Measurements from ENCODE around the gene CD99L2. TPM values are rescaled to one million over a fixed set of nuclear protein-coding genes. Genes with fewer than 3 reads are reported as not detected.

CD99L2 gene
- total RNA-seq, 2 donors from 2014 or later, result 12.4 to 18.3 TPM

GRCh38 chrX:150769408-150769807 is 129.1 kb downstream of the CD99L2 start:
- Mint-ChIP-seq H3K27ac (no peak overlapping the region), H3K4me1 (ENCODE audit: low read depth) (peaks cover 5% of the 10 kb centered on the region), H3K27me3 (ENCODE audit: low read depth) (no peaks in the 10 kb centered on the region), H3K9me3 (no peaks in the 10 kb centered on the region), H3K36me3 (ENCODE audit: insufficient read depth in 2 of 2) (no peaks in the 10 kb centered on the region), H3K4me3 (no peak overlapping the region)
- DNase-seq (no peak), ATAC-seq (replicated peaks in 1 of 2) (no peak)

- Mint-ChIP-seq H3K27ac (no peak overlapping the region), H3K9me3 (no peaks in the 10 kb centered on the region), H3K4me1 (ENCODE audit: low read depth) (peaks cover 5% of the 10 kb centered on the region), H3K27me3 (ENCODE audit: low read depth) (peaks cover 1% of the 10 kb centered on the region), H3K36me3 (ENCODE audit: insufficient read depth in 2 of 2) (peaks cover 0 to 2% of the 10 kb centered on the region in 2 donors), H3K4me3 (no peak overlapping the region)
- ATAC-seq (replicated peaks in 1 of 2) (no peak), DNase-seq (no peak)
Measured at GRCh38 chrX:150768580-150769190, 129.8 kb downstream of the CD99L2 start.

- ATAC-seq (replicated peaks in 1 of 2), result no peak
- peaks cover 5% of the 10 kb centered on the region for H3K4me1 Mint-ChIP-seq (ENCODE audit: low read depth)
- no peaks in the 10 kb centered on the region for H3K9me3 Mint-ChIP-seq
- H3K27me3 Mint-ChIP-seq (ENCODE audit: low read depth), result peaks cover 6% of the 10 kb centered on the region
- H3K27ac Mint-ChIP-seq, result no peak overlapping the region
- DNase-seq, result no peak
- peaks cover 0 to 3% of the 10 kb centered on the region in 2 donors for H3K36me3 Mint-ChIP-seq (ENCODE audit: insufficient read depth in 2 of 2)
- no peak overlapping the region for H3K4me3 Mint-ChIP-seq
Measured at GRCh38 chrX:150768132-150768485, 130.4 kb downstream of the CD99L2 start.

DNA sequence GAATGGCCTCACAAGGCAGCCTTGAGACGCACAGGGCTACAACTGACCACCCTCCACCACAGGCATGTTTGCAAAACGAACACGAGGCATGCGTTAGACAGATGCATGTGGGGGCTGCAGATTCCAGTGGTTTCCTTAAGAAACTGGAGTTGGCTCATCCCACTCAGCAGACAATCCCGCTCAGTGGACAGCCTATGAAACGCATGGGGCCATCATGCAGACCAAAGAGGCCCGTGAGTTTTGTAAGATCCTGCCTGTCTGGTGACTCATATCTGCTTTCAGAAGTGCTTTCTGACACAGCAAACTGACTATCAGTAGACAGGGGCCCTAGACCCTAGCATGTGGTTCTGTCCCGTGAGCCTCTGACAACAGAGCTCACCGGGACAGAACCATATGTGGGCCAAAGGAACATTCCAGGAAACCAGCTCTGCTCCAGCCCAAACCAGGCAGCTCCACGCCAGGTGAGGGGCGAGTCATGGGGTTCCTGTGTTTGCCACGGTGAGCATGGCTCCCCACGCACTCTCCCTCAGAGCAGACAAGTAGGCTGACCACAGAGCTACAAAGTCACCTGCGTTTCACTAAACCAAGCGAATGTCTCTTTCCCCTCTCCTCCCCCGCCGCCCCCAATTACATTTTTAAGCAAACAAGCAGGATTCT is 130.9 kb downstream of the CD99L2 start:
- peak; percentile 16 to 22 for DNase-seq
- no peak overlapping the region for H3K4me3 Mint-ChIP-seq
- H3K36me3 Mint-ChIP-seq (ENCODE audit: insufficient read depth in 2 of 2), result peaks cover 0 to 3% of the 10 kb centered on the region in 2 donors
- H3K27ac Mint-ChIP-seq, result no peak overlapping the region
- peaks cover 5% of the 10 kb centered on the region for H3K4me1 Mint-ChIP-seq (ENCODE audit: low read depth)
- H3K9me3 Mint-ChIP-seq, result no peaks in the 10 kb centered on the region
- H3K27me3 Mint-ChIP-seq (ENCODE audit: low read depth), result peaks cover 6% of the 10 kb centered on the region
- peak; percentile 77 to 88 for ATAC-seq (replicated peaks in 1 of 2)

- Mint-ChIP-seq H3K27ac (no peak overlapping the region), H3K27me3 (ENCODE audit: low read depth) (peaks cover 6% of the 10 kb centered on the region), H3K4me1 (ENCODE audit: low read depth) (peaks cover 5% of the 10 kb centered on the region), H3K9me3 (no peaks in the 10 kb centered on the region), H3K4me3 (no peak overlapping the region), H3K36me3 (ENCODE audit: insufficient read depth in 2 of 2) (peaks cover 0 to 3% of the 10 kb centered on the region in 2 donors)
- ATAC-seq (replicated peaks in 1 of 2) (no peak), DNase-seq (no peak)
Measured at GRCh38 chrX:150767045-150767395, 131.4 kb downstream of the CD99L2 start.

DNA sequence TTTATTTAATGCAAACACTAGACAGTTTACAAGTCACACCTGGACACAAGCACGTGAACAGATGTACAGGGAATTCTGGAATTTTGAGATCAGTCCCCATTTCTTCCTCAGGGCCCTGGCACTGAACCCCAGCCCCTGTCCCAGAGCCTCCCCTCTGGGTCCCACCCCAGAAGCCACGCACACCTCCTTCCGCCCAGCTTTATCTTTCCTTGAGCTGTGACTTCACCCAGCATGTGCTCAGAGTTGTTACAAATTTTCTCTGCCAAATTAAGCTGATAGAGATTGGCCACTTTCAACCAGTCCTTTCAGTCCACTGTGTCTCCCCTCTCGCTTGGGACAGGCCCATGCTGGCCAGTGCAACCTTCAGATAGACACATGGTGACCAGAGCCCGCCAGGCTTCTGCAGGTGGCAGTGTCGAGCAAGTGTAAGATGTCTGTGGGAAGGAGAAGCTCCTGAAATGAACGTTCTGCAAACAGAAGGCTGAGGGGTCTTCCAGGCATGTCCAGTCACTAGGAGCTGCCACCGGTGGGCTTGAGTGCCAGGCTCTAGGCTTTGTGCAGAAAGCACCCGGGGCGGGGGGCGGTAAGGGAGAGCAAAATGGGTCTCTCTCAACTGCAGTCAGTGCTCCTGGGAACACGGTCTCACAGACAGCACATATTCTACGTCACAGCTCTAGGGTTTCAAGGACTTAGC is 132.0 kb downstream of the CD99L2 start:
- H3K4me1 Mint-ChIP-seq (ENCODE audit: low read depth), result peaks cover 5% of the 10 kb centered on the region
- peaks cover 0 to 3% of the 10 kb centered on the region in 2 donors for H3K36me3 Mint-ChIP-seq (ENCODE audit: insufficient read depth in 2 of 2)
- peaks cover 6% of the 10 kb centered on the region for H3K27me3 Mint-ChIP-seq (ENCODE audit: low read depth)
- DNase-seq (no peak), ATAC-seq (replicated peaks in 1 of 2) (no peak)
- no peak overlapping the region for H3K27ac Mint-ChIP-seq
- no peak overlapping the region for H3K4me3 Mint-ChIP-seq
- H3K9me3 Mint-ChIP-seq, result no peaks in the 10 kb centered on the region

DNA sequence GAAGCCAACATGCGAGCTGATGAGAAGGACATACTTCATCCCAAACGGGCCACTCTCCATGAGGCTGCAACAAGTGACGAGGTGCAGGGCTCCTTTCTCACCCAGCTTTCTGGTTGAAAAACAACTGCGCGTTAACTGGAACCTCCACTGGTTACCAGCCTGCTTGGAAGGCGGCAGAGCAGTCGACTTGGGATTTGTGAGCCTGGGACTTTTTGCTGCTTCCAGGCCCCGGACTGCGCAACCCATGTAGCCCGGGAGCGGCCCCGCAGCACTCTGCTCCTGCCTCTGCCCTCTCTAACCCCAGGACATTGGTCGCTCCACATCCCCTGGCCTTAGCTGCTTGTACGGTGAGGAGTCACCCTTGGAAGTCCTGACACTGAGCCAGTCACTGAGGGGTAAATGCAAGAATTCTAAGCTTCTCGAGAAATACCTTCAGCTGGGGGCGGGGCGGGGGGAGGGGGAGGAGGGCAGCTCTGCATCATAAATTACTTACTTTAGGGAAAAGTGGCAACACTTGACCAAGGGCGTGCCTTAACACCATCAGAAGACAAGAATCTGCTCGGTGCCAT is 132.6 kb downstream of the CD99L2 start:
- Mint-ChIP-seq H3K4me3 (no peak overlapping the region), H3K36me3 (ENCODE audit: insufficient read depth in 2 of 2) (peaks cover 2 to 3% of the 10 kb centered on the region in 2 donors), H3K27ac (no peak overlapping the region), H3K4me1 (ENCODE audit: low read depth) (peaks cover 5% of the 10 kb centered on the region), H3K27me3 (ENCODE audit: low read depth) (peaks cover 6% of the 10 kb centered on the region), H3K9me3 (no peaks in the 10 kb centered on the region)
- no peak for DNase-seq
- ATAC-seq (replicated peaks in 1 of 2), result no peak

GRCh38 chrX:150765237-150765636 is 133.2 kb downstream of the CD99L2 start:
- H3K9me3 Mint-ChIP-seq, result no peaks in the 10 kb centered on the region
- no peak overlapping the region for H3K4me3 Mint-ChIP-seq
- no peak overlapping the region for H3K27ac Mint-ChIP-seq
- ATAC-seq (replicated peaks in 1 of 2) (no peak), DNase-seq (no peak)
- H3K36me3 Mint-ChIP-seq (ENCODE audit: insufficient read depth in 2 of 2), result peaks cover 2 to 3% of the 10 kb centered on the region in 2 donors
- peaks cover 6% of the 10 kb centered on the region for H3K27me3 Mint-ChIP-seq (ENCODE audit: low read depth)
- peaks cover 5% of the 10 kb centered on the region for H3K4me1 Mint-ChIP-seq (ENCODE audit: low read depth)

GRCh38 chrX:150763810-150764209 is 134.7 kb downstream of the CD99L2 start:
- Mint-ChIP-seq H3K9me3 (no peaks in the 10 kb centered on the region), H3K36me3 (ENCODE audit: insufficient read depth in 2 of 2) (peaks cover 3 to 4% of the 10 kb centered on the region in 2 donors), H3K27me3 (ENCODE audit: low read depth) (peaks cover 6% of the 10 kb centered on the region), H3K4me3 (no peak overlapping the region), H3K27ac (no peak overlapping the region), H3K4me1 (ENCODE audit: low read depth) (peaks cover 5% of the 10 kb centered on the region)
- ATAC-seq (replicated peaks in 1 of 2), result no peak
- DNase-seq, result no peak

- Mint-ChIP-seq H3K27ac (no peak overlapping the region), H3K9me3 (no peaks in the 10 kb centered on the region), H3K4me3 (no peak overlapping the region), H3K36me3 (ENCODE audit: insufficient read depth in 2 of 2) (peaks cover 3 to 4% of the 10 kb centered on the region in 2 donors), H3K4me1 (ENCODE audit: low read depth) (peaks cover 5% of the 10 kb centered on the region), H3K27me3 (ENCODE audit: low read depth) (peaks cover 6% of the 10 kb centered on the region)
- DNase-seq (no peak), ATAC-seq (replicated peaks in 1 of 2) (no peak)
Measured at GRCh38 chrX:150763303-150763797, 135.1 kb downstream of the CD99L2 start.

GRCh38 chrX:150762258-150763165 is 136.0 kb downstream of the CD99L2 start:
- DNase-seq, result no peak
- H3K36me3 Mint-ChIP-seq (ENCODE audit: insufficient read depth in 2 of 2), result peaks cover 3 to 4% of the 10 kb centered on the region in 2 donors
- no peaks in the 10 kb centered on the region for H3K4me1 Mint-ChIP-seq (ENCODE audit: low read depth)
- H3K9me3 Mint-ChIP-seq, result no peaks in the 10 kb centered on the region
- peaks cover 6% of the 10 kb centered on the region for H3K27me3 Mint-ChIP-seq (ENCODE audit: low read depth)
- no peak for ATAC-seq (replicated peaks in 1 of 2)
- H3K27ac Mint-ChIP-seq, result peak overlapping the region; percentile 19
- no peak overlapping the region for H3K4me3 Mint-ChIP-seq

DNA sequence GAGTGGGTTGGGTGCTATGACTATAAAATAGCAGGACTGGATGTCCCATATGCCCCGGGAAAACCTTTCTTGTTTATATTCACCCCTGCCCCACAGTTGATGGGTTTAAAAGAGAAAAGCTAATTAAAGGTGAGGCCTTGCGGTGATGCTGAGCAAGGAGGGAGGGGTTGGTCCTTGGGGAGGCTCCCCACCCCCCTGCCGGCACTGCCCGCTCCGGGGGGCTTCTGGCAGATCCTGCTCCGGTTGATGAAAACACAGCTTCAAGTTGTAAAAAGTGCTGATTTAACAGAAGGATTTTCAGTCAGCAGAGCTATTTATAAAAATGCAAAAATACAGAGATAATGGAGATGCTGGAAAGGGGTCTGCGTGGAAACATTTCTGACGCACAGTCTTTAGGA is 136.7 kb downstream of the CD99L2 start:
- H3K27me3 Mint-ChIP-seq (ENCODE audit: low read depth), result peaks cover 6% of the 10 kb centered on the region
- no peak for ATAC-seq (replicated peaks in 1 of 2)
- H3K9me3 Mint-ChIP-seq, result no peaks in the 10 kb centered on the region
- no peak overlapping the region for H3K27ac Mint-ChIP-seq
- H3K4me1 Mint-ChIP-seq (ENCODE audit: low read depth), result no peaks in the 10 kb centered on the region
- no peak for DNase-seq
- H3K4me3 Mint-ChIP-seq, result no peak overlapping the region
- H3K36me3 Mint-ChIP-seq (ENCODE audit: insufficient read depth in 2 of 2), result peaks cover 3 to 4% of the 10 kb centered on the region in 2 donors

Data from activated T-cell treated with anti-CD3 and anti-CD28 coated beads, Interleukin-2, amount 50 U/mL, for 72 hours (primary cell).